UCSD-AML1 (cell line): Measurements from ENCODE around the gene PCNX2.

ENCODE experiments used
- DNase-seq: peaks from one replicate; lab custom pipeline; 2025; ENCODE audit not compliant: unreplicated experiment; lab: John Stamatoyannopoulos, UW

PCNX2 gene

GRCh38 chr1:233295237-233295974 lies at the start of gene PCNX2:
PCNX2 (minus strand) TSS chr1:233295725; CDS start chr1:233295478, 247 bp downstream.
- peak; percentile 34 for DNase-seq

- DNase-seq = no peak
Measured at GRCh38 chr1:233343262-233343661, 47.7 kb upstream of the PCNX2 start.

DNA sequence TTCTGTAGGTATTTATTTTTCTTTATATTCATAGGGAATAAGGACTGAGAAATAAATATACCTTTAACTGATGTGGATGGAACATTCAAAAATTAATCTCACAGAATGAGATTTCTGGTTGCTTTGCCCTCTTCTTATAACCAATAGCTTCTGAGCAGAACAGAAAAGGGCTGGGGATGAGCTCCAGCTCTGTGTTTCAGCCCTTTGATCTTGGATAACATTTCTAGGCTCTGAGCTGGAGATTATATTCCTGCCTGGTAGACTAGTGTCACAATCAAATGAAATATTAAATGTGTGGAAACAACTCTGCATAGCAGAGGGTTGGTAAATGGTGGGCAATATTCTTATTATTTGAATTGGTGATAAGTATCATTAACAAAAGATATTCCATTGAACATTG lies 46.6 kb upstream of the PCNX2 start:
- no peak for DNase-seq

GRCh38 chr1:233340966-233341516 lies 45.5 kb upstream of the PCNX2 start:
- no peak for DNase-seq

DNA sequence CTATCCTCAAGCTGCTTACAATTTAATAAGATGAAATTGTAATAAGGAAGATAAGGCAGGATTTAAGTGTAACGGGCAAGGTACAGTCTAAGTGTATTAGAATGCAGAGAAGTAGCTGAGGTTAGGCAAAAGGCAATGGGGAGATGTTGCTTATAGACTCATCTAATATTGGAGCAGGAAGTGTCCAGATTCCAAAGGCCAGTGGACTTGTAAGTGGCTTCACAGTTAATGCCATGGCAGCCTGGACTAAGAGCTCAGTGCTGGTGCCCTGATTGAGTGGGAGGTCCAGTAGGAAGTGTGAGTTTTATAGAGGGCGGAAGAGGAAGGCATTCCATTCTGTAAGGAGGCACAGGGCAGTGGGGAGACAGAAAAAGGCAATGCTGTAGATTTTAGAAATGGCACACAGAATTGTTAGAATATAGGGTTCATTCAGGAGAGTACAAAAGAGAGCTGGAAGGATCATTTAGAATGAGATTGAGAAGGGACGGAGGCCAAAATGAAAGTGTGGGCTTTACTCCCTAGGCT lies 44.6 kb upstream of the PCNX2 start:
- DNase-seq = no peak

- DNase-seq = no peak
Measured at GRCh38 chr1:233338102-233338501, 42.6 kb upstream of the PCNX2 start.

DNA sequence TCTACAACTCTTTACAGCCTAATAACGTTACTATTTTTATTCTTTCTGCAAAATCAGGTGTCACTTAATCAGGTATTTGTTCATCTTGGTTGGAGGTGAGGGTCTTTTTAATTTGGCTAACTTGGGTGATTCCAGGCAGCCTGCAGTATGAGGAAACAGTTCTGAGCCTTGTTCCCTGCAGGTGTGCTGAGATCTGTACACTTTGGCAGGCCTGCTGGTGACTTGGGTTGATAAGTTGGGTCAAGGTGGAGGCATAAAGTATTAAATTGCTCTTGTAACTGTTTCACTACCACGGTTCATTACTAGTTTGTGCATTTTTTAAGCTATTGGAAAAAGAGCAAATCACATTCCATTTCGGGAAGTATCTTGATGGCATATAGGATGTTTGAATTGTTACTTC lies 42.0 kb upstream of the PCNX2 start:
- DNase-seq = no peak

GRCh38 chr1:233336554-233337456 lies 41.3 kb upstream of the PCNX2 start:
- no peak for DNase-seq

GRCh38 chr1:233334092-233334491 lies 38.6 kb upstream of the PCNX2 start:
- DNase-seq = no peak

DNA sequence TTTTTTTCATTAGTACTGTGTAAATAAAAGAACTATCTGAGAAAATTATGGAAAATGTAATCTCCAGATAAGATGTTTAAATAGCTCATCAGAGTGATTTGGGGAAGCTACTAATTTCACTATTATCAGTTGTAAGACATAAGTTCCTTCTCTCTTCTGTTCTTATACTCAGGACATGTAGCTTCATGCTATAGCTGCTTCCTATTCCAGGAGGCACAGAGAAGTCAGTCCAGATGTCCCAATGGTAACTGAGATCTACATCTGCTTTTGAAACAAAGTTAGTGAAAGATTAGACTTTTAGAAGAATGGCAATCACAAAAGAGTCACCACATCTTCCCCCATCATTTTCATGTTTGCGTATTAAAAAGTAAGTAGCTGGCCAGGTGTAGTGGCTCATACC lies 37.6 kb upstream of the PCNX2 start:
- DNase-seq = no peak

GRCh38 chr1:233331676-233332519 lies 36.4 kb upstream of the PCNX2 start:
- no peak for DNase-seq

DNA sequence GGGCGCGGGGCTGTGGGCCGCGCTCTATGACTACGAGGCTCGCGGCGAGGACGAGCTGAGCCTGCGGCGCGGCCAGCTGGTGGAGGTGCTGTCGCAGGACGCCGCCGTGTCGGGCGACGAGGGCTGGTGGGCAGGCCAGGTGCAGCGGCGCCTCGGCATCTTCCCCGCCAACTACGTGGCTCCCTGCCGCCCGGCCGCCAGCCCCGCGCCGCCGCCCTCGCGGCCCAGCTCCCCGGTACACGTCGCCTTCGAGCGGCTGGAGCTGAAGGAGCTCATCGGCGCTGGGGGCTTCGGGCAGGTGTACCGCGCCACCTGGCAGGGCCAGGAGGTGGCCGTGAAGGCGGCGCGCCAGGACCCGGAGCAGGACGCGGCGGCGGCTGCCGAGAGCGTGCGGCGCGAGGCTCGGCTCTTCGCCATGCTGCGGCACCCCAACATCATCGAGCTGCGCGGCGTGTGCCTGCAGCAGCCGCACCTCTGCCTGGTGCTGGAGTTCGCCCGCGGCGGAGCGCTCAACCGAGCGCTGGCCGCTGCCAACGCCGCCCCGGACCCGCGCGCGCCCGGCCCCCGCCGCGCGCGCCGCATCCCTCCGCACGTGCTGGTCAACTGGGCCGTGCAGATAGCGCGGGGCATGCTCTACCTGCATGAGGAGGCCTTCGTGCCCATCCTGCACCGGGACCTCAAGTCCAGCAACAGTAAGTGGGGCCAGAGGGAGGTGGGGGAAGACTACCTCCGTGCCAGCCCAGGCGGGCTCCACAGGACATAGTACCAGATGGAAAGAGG lies 32.8 kb upstream of the PCNX2 start:
- no peak for DNase-seq

GRCh38 chr1:233327651-233328141 lies 32.2 kb upstream of the PCNX2 start, which contains the start of gene MAP3K21:
MAP3K21 (plus strand) TSS chr1:233327724; CDS start chr1:233328029, 305 bp downstream.
- DNase-seq = no peak

DNA sequence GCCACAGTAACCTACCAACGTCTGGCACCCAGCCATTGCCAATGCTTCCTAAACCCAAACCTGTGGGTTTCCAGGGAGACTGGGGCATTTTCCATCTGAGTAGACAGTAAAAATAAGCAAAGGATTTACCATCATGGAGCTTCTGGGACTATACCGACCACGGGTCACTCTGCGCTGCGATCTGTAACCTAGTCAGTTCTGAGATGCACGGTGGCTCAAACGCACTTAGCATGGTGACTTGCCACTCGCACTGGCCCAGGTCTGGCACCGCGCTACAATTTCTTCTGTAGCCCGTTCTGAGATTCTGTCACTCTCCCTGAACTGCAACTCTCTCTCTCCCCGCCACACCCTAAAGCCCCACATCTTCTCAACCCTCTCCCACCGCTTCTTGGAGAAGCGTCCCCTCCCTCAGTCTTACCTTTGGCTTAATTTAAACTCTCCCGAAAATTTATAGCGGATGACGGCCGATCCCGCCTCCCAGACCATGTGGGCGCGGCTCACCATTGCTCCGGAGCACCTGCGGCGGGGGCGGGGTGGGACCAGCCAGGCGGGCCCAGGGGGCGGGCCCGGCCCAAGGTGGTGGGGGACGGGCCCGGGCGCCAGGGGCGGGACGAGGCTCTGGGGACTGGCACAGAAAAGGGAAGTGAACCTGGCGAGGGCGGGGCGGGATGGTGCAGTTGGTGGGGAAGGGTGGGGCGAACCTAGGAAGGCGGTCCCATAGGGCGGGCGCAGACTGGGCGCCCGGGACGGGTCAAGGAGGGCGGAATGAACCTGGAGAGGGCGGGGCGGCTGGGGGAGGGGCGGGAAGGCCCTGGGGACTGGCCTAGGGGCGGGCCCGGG lies 31.5 kb upstream of the PCNX2 start:
- peak; percentile 84 for DNase-seq

- DNase-seq = no peak
Measured at GRCh38 chr1:233326319-233326718, 30.8 kb upstream of the PCNX2 start.

- DNase-seq = no peak
Measured at GRCh38 chr1:233323718-233324117, 28.2 kb upstream of the PCNX2 start.

DNA sequence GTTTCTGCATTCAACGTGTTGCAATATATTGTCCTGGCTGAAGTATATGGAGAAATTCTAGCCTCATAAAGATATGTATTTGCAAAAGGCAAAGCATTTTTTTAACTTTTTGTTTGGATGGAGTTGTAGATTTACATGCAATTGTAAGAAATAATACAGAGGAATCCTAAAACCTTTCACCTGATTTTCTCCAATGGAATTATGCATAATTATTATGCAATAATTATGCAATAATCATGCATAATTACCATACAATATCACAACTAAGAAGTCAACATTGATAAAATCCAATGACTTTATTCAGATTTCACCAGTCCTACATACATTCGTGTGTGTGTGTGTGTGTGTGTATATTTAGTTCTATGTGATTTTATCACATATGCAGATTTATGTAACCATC lies 24.5 kb upstream of the PCNX2 start:
- DNase-seq = no peak

- DNase-seq = no peak
Measured at GRCh38 chr1:233319272-233319671, 23.7 kb upstream of the PCNX2 start.

GRCh38 chr1:233316473-233316872 lies 20.9 kb upstream of the PCNX2 start:
- no peak for DNase-seq
